Upper lobe of left lung (tissue), 6 donors: ENCODE measurements around the gene WWC1. TPM values are rescaled to one million over a fixed set of nuclear protein-coding genes. Genes with fewer than 3 reads are reported as not detected.

Experiments used
- ATAC-seq, 2 donors: fragments of 200-7000 bp; cut with Tn5 transposase; one replicate each; pipeline ENCODE4 v1.9.1; 2022; ENCODE audit warnings: mild to moderate bottlenecking in 2 of 2, moderate library complexity in 2 of 2; ENCODE audit not compliant: low FRiP score in 2 of 2
- DNase-seq, 2 donors: peaks; one replicate each; pipeline ENCODE4 v3.0.0-alpha.2; 2019 to 2020
- H3K27ac ChIP-seq, 4 donors: fragments of 200-600 bp; sonication (generic); one replicate each; pipeline ENCODE4 v1.5.1; 2016 to 2019
- H3K27me3 ChIP-seq, 4 donors: fragments of 200-600 bp; sonication (generic); one replicate each; pipeline ENCODE4 v1.5.1; 2017 to 2019
- H3K36me3 ChIP-seq, 4 donors: fragments of 200-600 bp; sonication (generic); one replicate each; pipeline ENCODE4 v1.5.1; 2016 to 2019
- H3K4me1 ChIP-seq, 4 donors: fragments of 200-600 bp; sonication (generic); one replicate each; pipeline ENCODE4 v1.5.1; 2018 to 2019
- H3K4me3 ChIP-seq, 4 donors: fragments of 200-600 bp; sonication (generic); one replicate each; pipeline ENCODE4 v1.5.1; 2017 to 2019; ENCODE audit warnings: mild to moderate bottlenecking in 2 of 4, moderate library complexity in 1 of 4
- H3K9me3 ChIP-seq, 4 donors: fragments of 200-600 bp; sonication (generic); one replicate each; pipeline ENCODE4 v1.5.1; 2018 to 2019
- EP300 ChIP-seq, 4 donors: sonication (generic); formaldehyde crosslinking; IDR thresholded peaks; one replicate each; pipeline ENCODE4 v1.5.1; 2017; ENCODE audit warnings: antibody characterized with exemption in 4 of 4, control low read depth in 2 of 4
- POLR2A ChIP-seq, 4 donors: fragments of 450-650 bp; IDR thresholded peaks; one replicate each; pipeline ENCODE4 v1.5.1; 2016 to 2017; ENCODE audit warnings: antibody characterized with exemption in 4 of 4, mild to moderate bottlenecking in 2 of 4
- POLR2AphosphoS5 ChIP-seq, 2 donors: sonication (generic); formaldehyde crosslinking; IDR thresholded peaks; one replicate each; pipeline ENCODE4 v1.5.1; 2017; ENCODE audit warnings: antibody characterized with exemption in 2 of 2
- WGBS, 2 donors: methylation state at CpG; one replicate each; pipeline ENCODE4 v1.1.5; 2017 to 2018; 5-methylcytosine and 5-hydroxymethylcytosine counted together
- total RNA-seq, 6 donors: library from RNA; depleted of rRNA in 4 of 6; stranded (reverse); fragments of >200 nt in 4 of 6; gene quantifications; one replicate each; pipeline versions ENCODE4 v1.1.0 to v1.2.1, GENCODE V29; 2016 to 2021
- TF ChIP-seq, protein P1 (sequence below), 6 experiments: fragments of 450-650 bp in 4 of 6; fragments of 200-600 bp in 2 of 6; sonication (generic) in 2 of 6; IDR thresholded peaks; one replicate each; pipeline ENCODE4 v1.5.1; 2016 to 2019; ENCODE audit warnings: antibody characterized with exemption in 6 of 6
- donor health status: DM: no; HTN: no; CAD: no; lungs with moderate emphysema.
- donor health status: DM: no; HTN: yes; CAD: no; lungs with severe emphysema.

WWC1 gene
- total RNA-seq, 6 donors from 2014 or later = 64.9 to 99.1 (median 86.4) TPM

DNA sequence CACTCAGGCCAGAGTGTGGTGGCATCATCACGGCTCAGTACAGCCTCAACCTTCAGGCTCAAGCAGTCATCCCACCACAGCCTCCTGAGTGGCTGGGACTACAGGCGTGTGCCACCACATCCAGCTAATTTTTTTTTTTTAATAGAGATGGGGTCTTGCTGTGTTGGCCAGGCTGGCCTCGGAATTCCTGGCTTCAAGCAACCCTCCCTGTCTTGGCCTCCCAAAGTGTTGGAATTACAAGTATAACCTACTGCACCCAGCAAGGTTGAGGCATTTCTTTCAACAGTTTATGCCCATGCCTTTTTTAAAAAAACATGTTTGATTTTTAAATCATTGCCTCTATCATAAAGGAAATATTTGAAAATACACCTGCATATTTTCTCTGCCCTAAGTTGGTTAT, 197.6 kb downstream of the WWC1 start:
- H3K4me3 ChIP-seq = no peak overlapping the region
- H3K27me3 ChIP-seq = no peaks in the 10 kb centered on the region
- H3K36me3 ChIP-seq = peaks cover 26 to 62% (median 47%) of the 10 kb centered on the region in 4 donors
- peaks cover 9 to 14% (median 11%) of the 10 kb centered on the region in 4 donors for H3K4me1 ChIP-seq
- ATAC-seq (no peak), DNase-seq (no peak)
- H3K9me3 ChIP-seq = no peaks in the 10 kb centered on the region
- H3K27ac ChIP-seq = no peak overlapping the region
- 94 to 96% methylated on average over 3 of the region's 3 CpGs for WGBS, 2 donors
- TF ChIP-seq POLR2AphosphoS5 (IDR thresholded peaks at IDR 0.05) (no peak), EP300 (IDR thresholded peaks at IDR 0.05) (no peak)

DNA sequence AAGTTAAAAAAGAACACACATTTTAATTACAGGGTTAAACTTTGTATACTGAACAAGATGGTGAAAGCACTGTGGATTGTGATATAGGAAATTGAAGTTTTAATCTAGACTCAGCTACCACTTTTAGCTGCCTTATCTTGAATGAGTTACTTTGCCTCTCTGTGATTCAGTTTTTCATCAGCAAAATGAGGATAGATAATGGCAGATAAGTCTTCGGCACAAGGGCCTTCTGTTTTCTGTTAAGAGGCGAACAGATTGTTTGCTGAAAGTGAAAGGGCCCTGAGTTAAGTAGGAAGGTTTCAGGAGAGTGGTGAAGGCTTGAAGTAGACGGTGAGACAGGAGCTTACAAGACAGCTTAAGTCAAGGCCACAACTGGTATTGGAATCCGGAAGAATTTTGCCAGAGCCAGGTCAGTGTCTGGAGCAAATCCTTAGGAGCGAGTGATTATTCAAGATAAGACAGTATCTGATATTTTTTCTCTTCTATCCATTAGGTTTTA, 202.7 kb downstream of the WWC1 start:
- DNase-seq = no peak
- WGBS, 2 donors = 91 to 92% methylated on average over 5 of the region's 5 CpGs
- ATAC-seq = no peak
- no peaks in the 10 kb centered on the region for H3K9me3 ChIP-seq
- no peak overlapping the region for H3K27ac ChIP-seq
- H3K36me3 ChIP-seq = peaks cover 64 to 100% (median 83%) of the 10 kb centered on the region in 4 donors
- H3K27me3 ChIP-seq = no peaks in the 10 kb centered on the region
- H3K4me1 ChIP-seq = no peaks in the 10 kb centered on the region
- TF ChIP-seq POLR2A (IDR thresholded peaks at IDR 0.05) (no peak), POLR2AphosphoS5 (IDR thresholded peaks at IDR 0.05) (no peak)
- no peak overlapping the region for H3K4me3 ChIP-seq

DNA sequence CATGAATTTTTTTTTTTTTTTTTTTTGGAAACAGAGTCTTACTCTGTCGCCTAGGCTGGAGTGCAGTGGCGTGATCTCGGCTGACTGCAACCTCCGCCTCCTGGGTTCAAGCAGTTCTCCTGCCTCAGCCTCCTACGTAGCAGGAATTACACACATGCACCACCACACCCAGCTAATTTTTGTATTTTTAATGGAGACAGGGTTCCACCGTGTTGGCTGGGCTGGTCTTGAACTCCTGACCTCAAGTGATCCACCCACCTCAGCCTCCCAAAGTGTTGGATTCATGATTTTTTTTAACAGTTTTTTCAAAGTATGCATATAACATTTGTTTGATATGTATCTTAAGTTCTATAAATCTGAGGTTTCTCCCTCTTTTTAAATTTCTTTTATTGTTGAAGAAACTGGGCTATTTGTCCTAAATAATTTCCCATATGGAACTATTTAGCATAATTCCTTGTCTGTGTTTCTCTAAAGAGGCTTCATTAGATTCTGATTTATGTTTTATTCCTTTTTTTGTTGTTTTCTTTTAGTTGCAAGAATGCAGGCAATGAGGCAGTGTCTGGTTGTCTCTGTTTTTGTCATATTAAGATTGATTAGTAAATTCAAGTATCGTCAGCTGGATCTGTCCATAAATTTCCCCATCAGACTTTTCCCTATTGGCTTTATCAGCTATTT, 211.3 kb downstream of the WWC1 start:
- peaks cover 21 to 91% (median 67%) of the 10 kb centered on the region in 4 donors for H3K36me3 ChIP-seq

DNA sequence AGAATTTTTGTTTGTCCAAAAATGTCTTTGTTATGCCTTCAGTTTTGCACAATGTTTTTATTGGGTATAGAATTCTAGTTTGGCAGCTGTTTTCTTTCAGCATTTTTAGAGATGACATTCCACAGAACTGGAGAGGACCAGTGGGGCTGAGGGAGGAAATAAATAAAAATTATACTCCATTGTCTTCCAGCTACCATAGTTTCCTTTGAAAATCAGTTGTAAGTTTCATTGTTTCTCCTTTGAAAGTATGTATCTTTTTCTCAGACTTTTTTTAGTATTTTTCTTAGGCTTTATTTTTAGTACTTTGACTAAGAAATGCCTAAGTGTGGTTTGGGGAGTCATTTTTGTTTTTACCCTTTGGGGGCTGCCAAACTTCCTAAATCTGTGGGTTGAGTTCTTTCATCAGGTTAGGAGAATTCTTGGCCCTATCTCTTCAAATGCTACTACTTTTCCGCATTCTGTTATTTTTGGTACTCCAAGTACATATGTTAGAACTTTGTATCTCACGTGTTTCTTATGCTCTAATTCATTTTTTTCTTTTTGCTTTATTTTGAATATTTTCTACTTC, 222.5 kb downstream of the WWC1 start:
- TF ChIP-seq POLR2AphosphoS5 (IDR thresholded peaks at IDR 0.05) = no peak
- TF ChIP-seq POLR2A (IDR thresholded peaks at IDR 0.05) = no peak
- TF ChIP-seq, protein P1, sequence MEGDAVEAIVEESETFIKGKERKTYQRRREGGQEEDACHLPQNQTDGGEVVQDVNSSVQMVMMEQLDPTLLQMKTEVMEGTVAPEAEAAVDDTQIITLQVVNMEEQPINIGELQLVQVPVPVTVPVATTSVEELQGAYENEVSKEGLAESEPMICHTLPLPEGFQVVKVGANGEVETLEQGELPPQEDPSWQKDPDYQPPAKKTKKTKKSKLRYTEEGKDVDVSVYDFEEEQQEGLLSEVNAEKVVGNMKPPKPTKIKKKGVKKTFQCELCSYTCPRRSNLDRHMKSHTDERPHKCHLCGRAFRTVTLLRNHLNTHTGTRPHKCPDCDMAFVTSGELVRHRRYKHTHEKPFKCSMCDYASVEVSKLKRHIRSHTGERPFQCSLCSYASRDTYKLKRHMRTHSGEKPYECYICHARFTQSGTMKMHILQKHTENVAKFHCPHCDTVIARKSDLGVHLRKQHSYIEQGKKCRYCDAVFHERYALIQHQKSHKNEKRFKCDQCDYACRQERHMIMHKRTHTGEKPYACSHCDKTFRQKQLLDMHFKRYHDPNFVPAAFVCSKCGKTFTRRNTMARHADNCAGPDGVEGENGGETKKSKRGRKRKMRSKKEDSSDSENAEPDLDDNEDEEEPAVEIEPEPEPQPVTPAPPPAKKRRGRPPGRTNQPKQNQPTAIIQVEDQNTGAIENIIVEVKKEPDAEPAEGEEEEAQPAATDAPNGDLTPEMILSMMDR (IDR thresholded peaks at IDR 0.05) = no peak
- TF ChIP-seq EP300 (IDR thresholded peaks at IDR 0.05) = no peak
- no peaks in the 10 kb centered on the region for H3K27me3 ChIP-seq
- H3K27ac ChIP-seq = no peak overlapping the region
- ATAC-seq (no peak), DNase-seq (no peak)
- H3K4me3 ChIP-seq = no peak overlapping the region
- H3K36me3 ChIP-seq = peaks cover 51 to 100% (median 84%) of the 10 kb centered on the region in 4 donors
- WGBS, 2 donors = 98 to 100% methylated on average over 2 of the region's 2 CpGs
- H3K4me1 ChIP-seq = no peaks in the 10 kb centered on the region
- H3K9me3 ChIP-seq = peaks cover 0 to 7% (median 0%) of the 10 kb centered on the region in 4 donors

More for the DNA sequence above, 211.3 kb downstream of the WWC1 start:
- ATAC-seq = no peak
- Histone ChIP-seq H3K4me3 (no peak overlapping the region), H3K4me1 (no peaks in the 10 kb centered on the region), H3K9me3 (no peaks in the 10 kb centered on the region), H3K27ac (no peak overlapping the region), H3K27me3 (no peaks in the 10 kb centered on the region)
- no peak for DNase-seq
- WGBS, 2 donors = 90 to 96% methylated on average over 7 of the region's 7 CpGs
- TF ChIP-seq POLR2A (IDR thresholded peaks at IDR 0.05) (no peak), EP300 (IDR thresholded peaks at IDR 0.05) (no peak), POLR2AphosphoS5 (IDR thresholded peaks at IDR 0.05) (no peak)
- TF ChIP-seq, protein P1 (IDR thresholded peaks at IDR 0.05) = no peak

Other genes starting within 250 kb of the WWC1 start
- gene RARS1, start 194.8 kb downstream of the WWC1 start, total RNA-seq = 10 to 100 TPM; 21.3 to 70.0 (median 53.0) TPM
- 1 to 10 TPM in 1 of 6 donors, under 1 TPM in 3, not detected in 2; 0.17 to 3.1 (median 0.25) TPM for gene FBLL1, start 237.7 kb downstream of the WWC1 start, total RNA-seq